HepG2 (cell line): ENCODE data around the gene LENEP. TPM values are rescaled to one million over a fixed set of nuclear protein-coding genes. Genes with fewer than 3 reads are reported as not detected.
A peak's percentile ranks its signal among the peaks of the same experiment; 100 is the strongest.

Experiments used
- GTF2F1 ChIP-seq: fragments of 150-350 bp; IDR thresholded peaks from 2 replicates; pipeline ENCODE4 v1.6.1; 2014; ENCODE audit warnings: low read length
- JUN ChIP-seq: sonication (generic); formaldehyde crosslinking; IDR thresholded peaks from 2 replicates; pipeline ENCODE4 v1.4.0; 2020; ENCODE audit warnings: mild to moderate bottlenecking, missing genetic modification reagents
- KAT2B ChIP-seq: fragments of 150-350 bp; IDR thresholded peaks from 2 replicates; pipeline ENCODE4 v1.6.1; 2014; ENCODE audit warnings: low read depth, low read length, borderline replicate concordance
- NFYB ChIP-seq: sonication (generic); formaldehyde crosslinking; IDR thresholded peaks from 2 replicates; pipeline ENCODE4 v1.4.0; 2020; ENCODE audit warnings: missing genetic modification reagents
- PHF21A ChIP-seq: sonication (generic); formaldehyde crosslinking; IDR thresholded peaks from 2 replicates; pipeline ENCODE4 v1.5.0; 2020; ENCODE audit warnings: mild to moderate bottlenecking, missing genetic modification reagents
- PTBP1 ChIP-seq: fragments of 200-400 bp; formaldehyde crosslinking; IDR thresholded peaks from 2 replicates; pipeline ENCODE4 v1.6.1; 2018; ENCODE audit warnings: low read length, low read depth; ENCODE audit not compliant: poor library complexity, severe bottlenecking
- SAP130 ChIP-seq: IDR thresholded peaks from 2 replicates; pipeline ENCODE4 v1.6.1; 2016; ENCODE audit warnings: low read depth
- STAT6 ChIP-seq: sonication (generic); formaldehyde crosslinking; IDR thresholded peaks from 2 replicates; pipeline ENCODE4 v1.4.0; 2020; ENCODE audit warnings: missing genetic modification reagents, mild to moderate bottlenecking, borderline replicate concordance
- YEATS4 ChIP-seq: sonication (generic); formaldehyde crosslinking; IDR thresholded peaks from 2 replicates; pipeline ENCODE4 v1.4.0; 2020; ENCODE audit warnings: missing genetic modification reagents, borderline replicate concordance
- ZMYM3 ChIP-seq: sonication (generic); formaldehyde crosslinking; IDR thresholded peaks from 2 replicates; pipeline ENCODE4 v1.5.1; 2020; ENCODE audit warnings: mild to moderate bottlenecking, missing genetic modification reagents
- ZNF337 ChIP-seq: sonication (generic); formaldehyde crosslinking; IDR thresholded peaks from 2 replicates; pipeline ENCODE4 v1.5.1; 2020; ENCODE audit warnings: missing genetic modification reagents, low read depth, mild to moderate bottlenecking, borderline replicate concordance
- ZNF441 ChIP-seq: sonication (generic); formaldehyde crosslinking; IDR thresholded peaks from 2 replicates; pipeline ENCODE4 v1.7.0; 2021; ENCODE audit warnings: missing genetic modification reagents, borderline replicate concordance
- ZSCAN25 ChIP-seq: sonication (generic); formaldehyde crosslinking; IDR thresholded peaks from 2 replicates; pipeline ENCODE4 v1.8.0; 2022; ENCODE audit warnings: mild to moderate bottlenecking, missing genetic modification reagents
- polyA plus RNA-seq, 8 experiments: library from polyadenylated mRNA; depleted of rRNA in 3 of 8; stranded (reverse) in 7 of 8; unstranded in 1 of 8; fragments of >200 nt; fragmentation: Illumina TruSeq in 4 of 8; extraction: Trizol in 4 of 8; gene quantifications; 2 replicates each; pipeline versions ENCODE4 v1.2.1 to v1.2.3, GENCODE V29; 2011 to 2016; ENCODE audit warnings: low read depth in 4 of 8, missing spikeins in 1 of 8, mixed read lengths in 1 of 8; ENCODE audit not compliant: insufficient read depth in 1 of 8
- total RNA-seq, 5 experiments: library from RNA; depleted of rRNA; stranded (reverse); fragments of >200 nt; fragmentation: Illumina TruSeq; extraction: Trizol; gene quantifications; 2 replicates each; pipeline ENCODE4 v1.2.3, GENCODE V29; 2016; ENCODE audit warnings: low read depth in 1 of 5
- TF ChIP-seq, protein P1 (sequence below): sonication (generic); formaldehyde crosslinking; IDR thresholded peaks from 2 replicates; pipeline ENCODE4; 2020; ENCODE audit warnings: missing genetic modification reagents, mild to moderate bottlenecking, borderline replicate concordance
- TF ChIP-seq, protein P2 (sequence below), 2 experiments: sonication (generic) in 1 of 2; formaldehyde crosslinking in 1 of 2; IDR thresholded peaks; 2 replicates each; pipeline versions ENCODE4 v1.4.0 to v1.6.1; 2016 to 2020; ENCODE audit warnings: borderline replicate concordance in 1 of 2, low read depth in 1 of 2, mild to moderate bottlenecking in 1 of 2, missing genetic modification reagents in 1 of 2
- TF ChIP-seq, protein P3 (sequence below): sonication (generic); formaldehyde crosslinking; conservative IDR thresholded peaks from 2 replicates; pipeline ENCODE4 v1.5.0; 2020; ENCODE audit warnings: missing genetic modification reagents

Gene LENEP
- total and polyA plus RNA-seq, 2 of the 13 experiments (the other 11 are each of a cell fraction or from before 2014, with no cell fraction given) = 0.29 TPM; not detected in 1

GRCh38 chr1:154973344-154974101 lies 19.9 kb upstream of the LENEP start (continued):
- no peak for TF ChIP-seq GTF2F1
- TF ChIP-seq PHF21A (CRISPR knock-in tag) = peak; percentile 64
- no peak for TF ChIP-seq JUN (CRISPR knock-in tag)
- no peak for TF ChIP-seq ZMYM3 (CRISPR knock-in tag)
- TF ChIP-seq, protein P1, sequence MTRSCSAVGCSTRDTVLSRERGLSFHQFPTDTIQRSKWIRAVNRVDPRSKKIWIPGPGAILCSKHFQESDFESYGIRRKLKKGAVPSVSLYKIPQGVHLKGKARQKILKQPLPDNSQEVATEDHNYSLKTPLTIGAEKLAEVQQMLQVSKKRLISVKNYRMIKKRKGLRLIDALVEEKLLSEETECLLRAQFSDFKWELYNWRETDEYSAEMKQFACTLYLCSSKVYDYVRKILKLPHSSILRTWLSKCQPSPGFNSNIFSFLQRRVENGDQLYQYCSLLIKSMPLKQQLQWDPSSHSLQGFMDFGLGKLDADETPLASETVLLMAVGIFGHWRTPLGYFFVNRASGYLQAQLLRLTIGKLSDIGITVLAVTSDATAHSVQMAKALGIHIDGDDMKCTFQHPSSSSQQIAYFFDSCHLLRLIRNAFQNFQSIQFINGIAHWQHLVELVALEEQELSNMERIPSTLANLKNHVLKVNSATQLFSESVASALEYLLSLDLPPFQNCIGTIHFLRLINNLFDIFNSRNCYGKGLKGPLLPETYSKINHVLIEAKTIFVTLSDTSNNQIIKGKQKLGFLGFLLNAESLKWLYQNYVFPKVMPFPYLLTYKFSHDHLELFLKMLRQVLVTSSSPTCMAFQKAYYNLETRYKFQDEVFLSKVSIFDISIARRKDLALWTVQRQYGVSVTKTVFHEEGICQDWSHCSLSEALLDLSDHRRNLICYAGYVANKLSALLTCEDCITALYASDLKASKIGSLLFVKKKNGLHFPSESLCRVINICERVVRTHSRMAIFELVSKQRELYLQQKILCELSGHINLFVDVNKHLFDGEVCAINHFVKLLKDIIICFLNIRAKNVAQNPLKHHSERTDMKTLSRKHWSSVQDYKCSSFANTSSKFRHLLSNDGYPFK (CRISPR knock-in tag) = no peak
- 0 out of 2 replicates have a peak, but pooled peaks have one; percentile 60 for TF ChIP-seq ZNF441 (CRISPR knock-in tag)
- TF ChIP-seq, protein P2, sequence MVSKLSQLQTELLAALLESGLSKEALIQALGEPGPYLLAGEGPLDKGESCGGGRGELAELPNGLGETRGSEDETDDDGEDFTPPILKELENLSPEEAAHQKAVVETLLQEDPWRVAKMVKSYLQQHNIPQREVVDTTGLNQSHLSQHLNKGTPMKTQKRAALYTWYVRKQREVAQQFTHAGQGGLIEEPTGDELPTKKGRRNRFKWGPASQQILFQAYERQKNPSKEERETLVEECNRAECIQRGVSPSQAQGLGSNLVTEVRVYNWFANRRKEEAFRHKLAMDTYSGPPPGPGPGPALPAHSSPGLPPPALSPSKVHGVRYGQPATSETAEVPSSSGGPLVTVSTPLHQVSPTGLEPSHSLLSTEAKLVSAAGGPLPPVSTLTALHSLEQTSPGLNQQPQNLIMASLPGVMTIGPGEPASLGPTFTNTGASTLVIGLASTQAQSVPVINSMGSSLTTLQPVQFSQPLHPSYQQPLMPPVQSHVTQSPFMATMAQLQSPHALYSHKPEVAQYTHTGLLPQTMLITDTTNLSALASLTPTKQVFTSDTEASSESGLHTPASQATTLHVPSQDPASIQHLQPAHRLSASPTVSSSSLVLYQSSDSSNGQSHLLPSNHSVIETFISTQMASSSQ (IDR thresholded peaks at IDR 0.05; ENCODE audit: low read depth) = no peak
- TF ChIP-seq, protein P2 (CRISPR knock-in tag; IDR thresholded peaks at IDR 0.05; ENCODE audit: borderline replicate concordance) = 0 out of 2 replicates have a peak, but pooled peaks have one; percentile 20
- TF ChIP-seq NFYB (CRISPR knock-in tag) = no peak
- TF ChIP-seq YEATS4 (CRISPR knock-in tag) = peak; percentile 18; the same call in 1 of the 2 replicates
- TF ChIP-seq PTBP1 = no peak
- TF ChIP-seq KAT2B = no peak
- peak; percentile 84 for TF ChIP-seq SAP130 (CRISPR knock-in tag)
- TF ChIP-seq, protein P3, sequence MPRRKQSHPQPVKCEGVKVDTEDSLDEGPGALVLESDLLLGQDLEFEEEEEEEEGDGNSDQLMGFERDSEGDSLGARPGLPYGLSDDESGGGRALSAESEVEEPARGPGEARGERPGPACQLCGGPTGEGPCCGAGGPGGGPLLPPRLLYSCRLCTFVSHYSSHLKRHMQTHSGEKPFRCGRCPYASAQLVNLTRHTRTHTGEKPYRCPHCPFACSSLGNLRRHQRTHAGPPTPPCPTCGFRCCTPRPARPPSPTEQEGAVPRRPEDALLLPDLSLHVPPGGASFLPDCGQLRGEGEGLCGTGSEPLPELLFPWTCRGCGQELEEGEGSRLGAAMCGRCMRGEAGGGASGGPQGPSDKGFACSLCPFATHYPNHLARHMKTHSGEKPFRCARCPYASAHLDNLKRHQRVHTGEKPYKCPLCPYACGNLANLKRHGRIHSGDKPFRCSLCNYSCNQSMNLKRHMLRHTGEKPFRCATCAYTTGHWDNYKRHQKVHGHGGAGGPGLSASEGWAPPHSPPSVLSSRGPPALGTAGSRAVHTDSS (CRISPR knock-in tag) = no peak
- 0 out of 2 replicates have a peak, but pooled peaks have one; percentile 30 for TF ChIP-seq STAT6 (CRISPR knock-in tag)
- TF ChIP-seq ZNF337 (CRISPR knock-in tag) = no peak
- no peak for TF ChIP-seq ZSCAN25
